Forelimb muscle (tissue), 1 donor: Measurements from ENCODE around the gene CR1L. TPM values are rescaled to one million over a fixed set of nuclear protein-coding genes. Genes with fewer than 3 reads are reported as not detected.
"Not testable (repeated sequence)": the region's sequence is repeated elsewhere in the genome, so short reads cannot be mapped to it uniquely, and the experiment has no call there.

Experiments
- DNase-seq: peaks from one replicate; pipeline ENCODE4 v3.0.0-alpha.2; 2013; ENCODE audit warnings: low read depth
- polyA plus RNA-seq: library from polyadenylated mRNA; unstranded; fragments of 120-200 nt; gene quantifications from one replicate; pipeline ENCODE4 v1.2.1, GENCODE V29; 2013; ENCODE audit not compliant: insufficient read length

Gene CR1L
- polyA plus RNA-seq, 1 donor, result 0.52 TPM

GRCh38 chr1:207680590-207681388, 35.9 kb downstream of the CR1L start:
- DNase-seq, result not testable (repeated sequence)

GRCh38 chr1:207682872-207683434, 38.0 kb downstream of the CR1L start:
- DNase-seq, result not testable (repeated sequence)

DNA sequence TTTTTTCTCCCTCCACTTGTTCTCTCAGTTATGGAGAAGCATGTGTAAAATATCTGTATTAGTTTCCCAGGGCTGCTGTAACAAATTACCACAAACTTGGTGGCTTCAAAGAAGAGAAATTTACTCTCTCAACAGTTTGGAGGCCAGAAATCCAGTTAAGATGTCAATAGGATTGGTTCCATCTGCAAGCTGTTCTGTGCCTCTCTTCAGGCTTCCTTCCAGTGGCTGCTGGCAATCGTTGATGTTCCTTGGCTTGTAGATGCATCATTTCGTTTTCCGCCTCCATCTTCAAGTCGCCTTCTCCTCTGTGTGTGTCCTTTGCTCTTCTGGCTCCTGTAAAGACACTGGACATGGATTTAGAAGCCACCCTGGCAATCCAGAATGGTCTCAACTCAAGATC, 45.6 kb downstream of the CR1L start:
- DNase-seq, result not testable (repeated sequence)

DNA sequence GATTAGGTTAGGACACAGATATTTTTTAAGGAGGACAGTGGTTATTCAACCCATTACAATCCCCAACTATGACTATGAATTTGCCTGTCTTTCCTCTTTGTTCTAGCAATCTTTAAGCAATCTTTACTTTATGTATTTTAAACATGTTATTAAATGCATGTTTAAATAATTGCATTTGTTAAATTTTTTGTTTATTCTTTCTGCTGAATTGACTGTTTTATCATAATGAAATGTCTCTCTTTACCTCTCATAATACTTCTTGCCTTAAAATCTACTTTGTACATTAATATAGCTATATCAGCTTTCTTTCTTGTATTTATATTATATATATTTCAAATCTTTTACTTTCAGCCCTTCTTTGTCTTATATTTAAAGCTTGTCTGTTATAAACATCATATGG, 46.1 kb downstream of the CR1L start:
- DNase-seq, result no peak

- DNase-seq, result no peak
Measured at GRCh38 chr1:207691841-207692240, 46.9 kb downstream of the CR1L start.

GRCh38 chr1:207692291-207692690, 47.4 kb downstream of the CR1L start:
- DNase-seq, result not testable (repeated sequence)

- DNase-seq, result no peak
Measured at GRCh38 chr1:207695891-207696290, 51.0 kb downstream of the CR1L start.

- DNase-seq, result peak; percentile 5
Measured at GRCh38 chr1:207698822-207699483, 54.0 kb downstream of the CR1L start.

DNA sequence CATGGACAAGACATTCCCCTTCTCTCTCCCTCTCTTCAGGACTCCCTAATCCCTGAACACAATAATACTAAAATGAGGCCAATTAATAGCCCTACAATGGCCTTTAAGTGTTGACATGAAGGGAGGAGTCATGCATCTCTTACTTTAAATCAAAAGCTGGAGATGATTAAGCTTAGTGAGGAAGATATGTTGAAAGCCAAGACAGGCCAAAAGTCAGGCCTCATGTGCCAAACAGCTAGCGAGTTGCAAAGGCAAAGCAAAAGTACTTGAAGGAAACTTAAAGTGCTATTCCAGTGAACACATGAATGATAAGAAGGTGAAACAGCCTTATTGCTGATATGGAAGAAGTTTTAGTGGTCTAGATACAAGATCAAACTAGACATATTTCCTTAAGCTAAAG, 57.4 kb downstream of the CR1L start:
- DNase-seq, result no peak

DNA sequence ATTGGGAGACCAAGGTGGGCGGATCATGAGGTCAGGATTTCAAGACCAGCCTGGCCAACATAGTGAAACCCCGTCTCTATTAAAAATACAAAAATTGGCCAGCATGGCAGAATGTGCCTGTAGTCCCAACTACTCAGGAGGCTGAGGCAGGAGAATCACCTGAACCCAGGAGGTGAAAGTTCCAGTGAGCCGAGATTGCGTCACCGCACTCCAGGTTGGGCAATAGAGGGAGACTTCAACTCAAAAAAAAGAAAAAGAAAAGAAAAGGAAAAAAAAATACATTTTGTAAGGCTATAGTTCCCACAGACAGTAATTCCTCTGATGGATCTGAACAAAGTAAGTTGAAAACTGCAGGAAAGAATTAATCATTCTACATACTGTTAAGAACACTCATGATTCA, 58.8 kb downstream of the CR1L start:
- no peak for DNase-seq

DNA sequence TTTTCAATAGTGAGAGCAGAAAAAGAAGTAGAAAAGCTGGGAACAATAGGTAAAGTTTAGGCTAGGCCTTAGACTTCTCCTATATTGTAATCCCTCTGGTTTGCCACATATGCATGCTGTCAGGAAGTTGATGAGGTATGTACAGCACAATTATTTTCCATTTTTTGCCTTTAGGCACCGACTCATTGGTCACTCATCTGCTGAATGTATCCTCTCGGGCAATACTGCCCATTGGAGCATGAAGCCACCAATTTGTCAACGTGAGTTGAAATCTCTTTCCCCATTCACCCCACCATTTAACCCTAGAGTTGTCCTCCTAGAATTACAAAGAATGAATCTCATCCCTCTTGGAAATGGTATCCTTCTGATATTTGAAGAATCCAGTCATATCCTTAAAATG, 63.1 kb downstream of the CR1L start:
- not testable (repeated sequence) for DNase-seq

DNA sequence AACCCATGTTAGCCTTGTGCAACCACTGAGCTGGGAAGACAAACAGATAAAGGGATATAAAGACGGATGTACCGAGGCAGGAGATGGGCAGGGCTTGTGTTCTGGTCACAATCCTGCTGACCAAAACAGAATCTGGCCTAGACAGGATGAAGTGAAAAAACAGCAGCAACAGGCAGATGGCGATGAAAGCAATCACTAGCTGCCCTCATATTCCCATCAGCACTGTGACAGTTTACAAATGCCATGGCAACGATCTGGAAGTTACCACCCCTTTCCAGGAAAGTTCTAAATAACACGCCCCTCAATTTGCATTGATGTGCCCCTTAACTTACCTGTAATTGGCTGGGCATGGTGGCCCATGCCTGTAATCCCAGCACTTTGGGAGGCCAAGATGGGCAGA, 66.4 kb downstream of the CR1L start:
- DNase-seq, result no peak

DNA sequence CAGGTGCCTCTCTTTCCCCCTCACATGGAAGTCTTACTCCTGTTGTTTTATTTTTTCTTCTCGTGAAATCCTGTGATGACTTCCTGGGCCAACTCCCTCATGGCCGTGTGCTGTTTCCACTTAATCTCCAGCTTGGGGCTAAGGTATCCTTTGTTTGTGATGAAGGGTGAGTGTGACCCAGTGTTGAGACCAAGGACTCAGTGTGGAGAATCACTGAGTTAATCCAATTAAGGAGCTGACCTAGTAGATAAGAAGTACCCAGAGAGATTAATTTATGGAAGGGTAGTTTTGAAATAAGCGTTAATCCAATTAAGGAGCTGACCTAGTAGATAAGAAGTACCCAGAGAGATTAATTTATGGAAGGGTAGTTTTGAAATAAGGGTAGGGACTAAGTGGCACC, 67.8 kb downstream of the CR1L start:
- not testable (repeated sequence) for DNase-seq

GRCh38 chr1:207713529-207713928, 68.6 kb downstream of the CR1L start:
- DNase-seq, result no peak

GRCh38 chr1:207719234-207719633, 74.3 kb downstream of the CR1L start:
- DNase-seq, result no peak

DNA sequence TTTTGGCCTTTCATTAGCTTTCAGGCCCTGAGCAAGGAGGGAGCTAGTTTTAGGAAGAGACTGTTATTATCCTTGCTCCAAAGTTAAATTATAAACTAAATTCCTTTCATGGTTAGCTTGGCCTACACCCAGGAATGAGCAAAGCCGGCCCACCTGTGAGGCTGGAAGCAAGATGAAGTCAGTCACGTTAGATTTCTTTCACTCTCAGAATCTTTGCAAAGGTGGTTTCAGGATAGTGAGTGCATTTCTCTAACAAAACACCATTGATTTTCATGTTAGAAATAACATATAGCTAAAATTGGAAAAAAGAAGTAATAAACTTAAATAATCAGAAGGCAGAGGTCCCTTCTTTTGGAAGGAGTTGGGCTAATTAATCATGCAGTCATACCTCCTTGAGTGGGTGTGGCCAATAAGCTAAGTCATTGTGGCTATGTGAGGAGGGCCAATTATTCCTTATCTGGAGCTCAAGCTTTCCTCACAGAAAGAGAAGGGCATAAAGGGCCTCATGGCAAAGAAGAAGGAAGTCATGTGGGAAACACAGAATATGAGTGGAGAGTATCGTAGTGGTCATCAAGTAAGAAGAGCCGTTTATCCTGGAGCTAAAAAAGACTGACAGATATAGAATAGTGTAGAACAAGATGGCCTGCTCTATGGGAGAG, 83.4 kb downstream of the CR1L start:
- DNase-seq, result not testable (repeated sequence)

DNA sequence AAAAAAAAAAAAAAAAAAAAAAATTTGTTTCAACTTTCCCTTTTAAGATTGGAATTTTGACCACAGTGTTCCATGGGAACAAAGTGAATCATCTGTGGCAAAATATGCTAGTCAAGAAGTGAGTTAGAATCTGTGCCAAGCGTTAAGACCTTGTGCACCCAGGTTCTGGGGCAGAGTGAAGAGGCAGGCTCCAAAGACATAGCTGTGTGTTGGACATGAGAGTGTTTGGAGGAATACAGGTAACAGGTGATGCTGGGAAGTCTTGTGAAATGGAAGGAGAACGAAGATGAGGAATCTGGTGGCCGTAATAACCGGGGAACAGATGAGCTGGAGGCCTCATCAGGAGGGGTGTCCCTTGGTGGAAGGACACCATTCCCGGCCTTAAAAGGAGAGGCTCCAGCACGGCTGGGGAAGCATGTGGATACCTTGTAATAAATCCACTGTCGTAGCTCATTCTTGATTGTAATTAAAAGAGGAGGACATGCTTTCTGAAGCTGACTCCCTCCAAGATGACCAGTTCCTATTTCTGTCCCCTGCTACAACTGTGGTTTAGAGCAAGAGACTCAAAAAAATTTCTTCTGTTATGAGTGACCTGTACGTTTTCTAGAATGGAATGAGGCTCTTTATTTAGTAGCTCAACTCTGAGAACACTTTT, 92.7 kb downstream of the CR1L start:
- DNase-seq, result not testable (repeated sequence)

DNA sequence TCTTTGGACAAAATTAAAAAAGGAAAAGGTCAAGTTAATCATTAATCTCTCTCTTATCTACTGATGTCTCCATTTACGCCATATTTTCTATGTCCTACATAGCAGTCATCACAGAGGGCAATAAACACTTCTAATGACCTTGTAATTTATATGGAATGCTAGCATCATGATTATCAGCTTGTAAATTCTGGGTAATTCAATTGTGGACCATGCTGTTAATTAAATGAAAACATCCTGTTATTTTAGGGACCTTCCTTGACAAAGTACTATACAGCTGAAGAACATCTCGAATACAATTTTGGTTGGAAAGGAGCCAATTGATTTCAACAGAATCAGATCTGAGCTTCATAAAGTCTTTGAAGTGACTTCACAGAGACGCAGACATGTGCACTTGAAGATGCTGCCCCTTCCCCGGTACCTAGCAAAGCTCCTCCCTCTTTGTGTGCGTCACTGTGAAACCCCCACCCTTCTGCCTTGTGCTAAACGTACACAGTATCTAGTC, 93.3 kb downstream of the CR1L start:
- not testable (repeated sequence) for DNase-seq

DNA sequence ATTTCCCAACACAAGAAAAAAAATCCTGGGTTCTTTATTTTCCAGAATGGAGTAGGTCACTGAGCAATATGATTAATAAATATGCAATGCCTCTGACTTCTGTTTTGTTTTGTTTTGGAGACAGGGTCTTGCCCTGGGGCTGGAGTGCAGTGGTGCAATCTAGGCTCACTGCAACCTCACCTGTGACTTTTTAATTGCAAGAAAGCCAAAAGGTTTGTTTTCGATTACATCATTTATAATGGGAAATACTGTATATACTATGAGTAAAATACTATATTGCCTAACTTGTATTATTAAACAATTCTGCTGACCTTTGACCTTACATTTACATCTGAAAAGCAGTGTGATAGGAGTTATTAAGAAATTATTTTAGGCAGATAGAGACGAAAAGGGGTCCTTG, 95.3 kb downstream of the CR1L start:
- no peak for DNase-seq

DNA sequence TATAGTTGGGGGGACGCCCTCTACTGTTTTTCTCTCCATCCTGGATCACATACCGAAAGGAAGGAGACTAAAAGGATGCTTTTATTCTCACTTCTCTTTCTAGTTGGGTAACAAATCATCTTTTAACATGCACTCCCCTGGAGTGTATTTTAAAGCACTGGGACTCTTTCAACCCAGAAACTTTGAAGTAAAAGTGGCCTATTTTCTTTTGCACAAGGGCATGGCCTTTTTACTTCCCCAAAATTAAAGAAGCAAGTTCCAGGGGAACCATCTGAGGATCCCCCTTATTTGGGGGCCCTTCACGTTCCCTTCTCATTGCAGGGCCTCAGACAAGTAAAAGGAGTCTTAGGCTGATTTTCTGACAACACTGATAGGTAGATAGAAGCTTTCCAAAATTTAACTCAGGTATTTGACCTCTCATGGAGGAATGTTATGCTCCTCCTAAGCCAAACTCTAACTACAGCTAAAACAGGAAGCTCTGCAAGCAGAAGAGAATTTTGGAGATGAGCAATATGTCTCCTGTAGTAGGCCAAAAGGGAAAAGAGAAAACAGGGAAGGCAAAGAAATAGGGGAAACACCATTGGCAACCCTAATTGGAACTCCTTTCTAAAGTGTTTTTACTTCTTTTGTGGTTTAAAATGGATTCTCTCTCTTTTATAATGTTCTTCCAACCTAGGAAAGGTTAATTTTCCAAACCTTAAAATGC, 98.1 kb downstream of the CR1L start:
- DNase-seq, result no peak

- DNase-seq, result no peak
Measured at GRCh38 chr1:207744000-207744534, 99.1 kb downstream of the CR1L start.
